ENCODE results near the gene SULT1C2. TPM values are rescaled to one million over a fixed set of nuclear protein-coding genes. Genes with fewer than 3 reads are reported as not detected.

Gene SULT1C2
- total and polyA plus RNA-seq, 10 of the 15 experiments (the other 5 are each of a cell fraction or from before 2014, with no cell fraction given) = 0.03 to 0.07 (median 0.04) TPM; not detected in 7

DNA sequence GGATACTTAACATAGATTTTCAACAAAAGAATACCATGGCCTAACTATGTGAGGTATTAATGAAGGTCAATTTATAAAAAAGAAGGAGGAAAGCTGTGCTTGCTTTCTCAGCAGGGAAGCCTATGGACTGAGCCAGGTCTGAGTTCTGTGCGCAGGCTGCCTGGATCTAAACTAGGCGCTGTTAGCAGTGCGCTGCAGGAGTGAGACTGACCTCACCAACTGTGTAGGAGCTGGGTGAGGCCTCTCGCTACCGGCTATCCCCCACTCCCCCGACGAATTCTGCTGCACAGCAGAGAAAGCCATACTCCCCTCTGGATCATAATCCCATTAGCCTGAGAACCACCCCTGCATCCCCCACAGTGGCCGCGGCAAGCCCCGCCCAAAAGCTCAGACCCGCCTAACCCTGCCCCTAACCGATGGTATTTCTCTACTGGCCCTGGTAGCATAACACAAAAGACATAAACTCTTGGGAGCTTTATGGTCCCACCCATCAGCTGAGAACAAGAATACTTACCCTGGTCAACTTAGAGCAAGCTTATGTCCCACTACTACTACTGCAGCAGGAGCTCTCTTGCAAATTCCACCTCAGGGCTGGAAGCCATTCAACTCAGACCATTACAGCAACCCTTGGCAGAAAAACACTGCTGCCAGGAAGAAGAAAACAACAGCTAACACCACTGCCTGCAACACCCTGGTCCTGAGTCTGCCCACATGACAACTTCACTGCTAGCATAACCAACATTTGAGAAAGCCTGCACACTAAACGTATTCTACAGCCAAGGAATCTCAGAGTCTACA, 28.0 kb downstream of the SULT1C2 start:
- TF ChIP-seq, protein P1, sequence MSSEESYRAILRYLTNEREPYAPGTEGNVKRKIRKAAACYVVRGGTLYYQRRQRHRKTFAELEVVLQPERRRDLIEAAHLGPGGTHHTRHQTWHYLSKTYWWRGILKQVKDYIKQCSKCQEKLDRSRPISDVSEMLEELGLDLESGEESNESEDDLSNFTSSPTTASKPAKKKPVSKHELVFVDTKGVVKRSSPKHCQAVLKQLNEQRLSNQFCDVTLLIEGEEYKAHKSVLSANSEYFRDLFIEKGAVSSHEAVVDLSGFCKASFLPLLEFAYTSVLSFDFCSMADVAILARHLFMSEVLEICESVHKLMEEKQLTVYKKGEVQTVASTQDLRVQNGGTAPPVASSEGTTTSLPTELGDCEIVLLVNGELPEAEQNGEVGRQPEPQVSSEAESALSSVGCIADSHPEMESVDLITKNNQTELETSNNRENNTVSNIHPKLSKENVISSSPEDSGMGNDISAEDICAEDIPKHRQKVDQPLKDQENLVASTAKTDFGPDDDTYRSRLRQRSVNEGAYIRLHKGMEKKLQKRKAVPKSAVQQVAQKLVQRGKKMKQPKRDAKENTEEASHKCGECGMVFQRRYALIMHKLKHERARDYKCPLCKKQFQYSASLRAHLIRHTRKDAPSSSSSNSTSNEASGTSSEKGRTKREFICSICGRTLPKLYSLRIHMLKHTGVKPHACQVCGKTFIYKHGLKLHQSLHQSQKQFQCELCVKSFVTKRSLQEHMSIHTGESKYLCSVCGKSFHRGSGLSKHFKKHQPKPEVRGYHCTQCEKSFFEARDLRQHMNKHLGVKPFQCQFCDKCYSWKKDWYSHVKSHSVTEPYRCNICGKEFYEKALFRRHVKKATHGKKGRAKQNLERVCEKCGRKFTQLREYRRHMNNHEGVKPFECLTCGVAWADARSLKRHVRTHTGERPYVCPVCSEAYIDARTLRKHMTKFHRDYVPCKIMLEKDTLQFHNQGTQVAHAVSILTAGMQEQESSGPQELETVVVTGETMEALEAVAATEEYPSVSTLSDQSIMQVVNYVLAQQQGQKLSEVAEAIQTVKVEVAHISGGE (CRISPR knock-in tag; IDR thresholded peaks at IDR 0.05) = no peak
- TF ChIP-seq, protein P2, sequence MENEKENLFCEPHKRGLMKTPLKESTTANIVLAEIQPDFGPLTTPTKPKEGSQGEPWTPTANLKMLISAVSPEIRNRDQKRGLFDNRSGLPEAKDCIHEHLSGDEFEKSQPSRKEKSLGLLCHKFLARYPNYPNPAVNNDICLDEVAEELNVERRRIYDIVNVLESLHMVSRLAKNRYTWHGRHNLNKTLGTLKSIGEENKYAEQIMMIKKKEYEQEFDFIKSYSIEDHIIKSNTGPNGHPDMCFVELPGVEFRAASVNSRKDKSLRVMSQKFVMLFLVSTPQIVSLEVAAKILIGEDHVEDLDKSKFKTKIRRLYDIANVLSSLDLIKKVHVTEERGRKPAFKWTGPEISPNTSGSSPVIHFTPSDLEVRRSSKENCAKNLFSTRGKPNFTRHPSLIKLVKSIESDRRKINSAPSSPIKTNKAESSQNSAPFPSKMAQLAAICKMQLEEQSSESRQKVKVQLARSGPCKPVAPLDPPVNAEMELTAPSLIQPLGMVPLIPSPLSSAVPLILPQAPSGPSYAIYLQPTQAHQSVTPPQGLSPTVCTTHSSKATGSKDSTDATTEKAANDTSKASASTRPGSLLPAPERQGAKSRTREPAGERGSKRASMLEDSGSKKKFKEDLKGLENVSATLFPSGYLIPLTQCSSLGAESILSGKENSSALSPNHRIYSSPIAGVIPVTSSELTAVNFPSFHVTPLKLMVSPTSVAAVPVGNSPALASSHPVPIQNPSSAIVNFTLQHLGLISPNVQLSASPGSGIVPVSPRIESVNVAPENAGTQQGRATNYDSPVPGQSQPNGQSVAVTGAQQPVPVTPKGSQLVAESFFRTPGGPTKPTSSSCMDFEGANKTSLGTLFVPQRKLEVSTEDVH (IDR thresholded peaks at IDR 0.05; ENCODE audit: low read depth, partially characterized antibody) = no peak
- no peak for TF ChIP-seq EZH2 (IDR thresholded peaks at IDR 0.05; ENCODE audit: borderline replicate concordance, control insufficient read depth, low read depth, low read length)
- no peak for TF ChIP-seq ZSCAN29 (IDR thresholded peaks at IDR 0.05)
- TF ChIP-seq MEF2B (IDR thresholded peaks at IDR 0.05; ENCODE audit: partially characterized antibody, poor library complexity, severe bottlenecking) = no peak
- no peak for TF ChIP-seq KLF5 (IDR thresholded peaks at IDR 0.05; ENCODE audit: partially characterized antibody)
- TF ChIP-seq, protein P3, sequence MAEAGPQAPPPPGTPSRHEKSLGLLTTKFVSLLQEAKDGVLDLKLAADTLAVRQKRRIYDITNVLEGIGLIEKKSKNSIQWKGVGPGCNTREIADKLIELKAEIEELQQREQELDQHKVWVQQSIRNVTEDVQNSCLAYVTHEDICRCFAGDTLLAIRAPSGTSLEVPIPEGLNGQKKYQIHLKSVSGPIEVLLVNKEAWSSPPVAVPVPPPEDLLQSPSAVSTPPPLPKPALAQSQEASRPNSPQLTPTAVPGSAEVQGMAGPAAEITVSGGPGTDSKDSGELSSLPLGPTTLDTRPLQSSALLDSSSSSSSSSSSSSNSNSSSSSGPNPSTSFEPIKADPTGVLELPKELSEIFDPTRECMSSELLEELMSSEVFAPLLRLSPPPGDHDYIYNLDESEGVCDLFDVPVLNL (IDR thresholded peaks at IDR 0.05; ENCODE audit: low read depth, low read length) = no peak
- TF ChIP-seq ETV6 (conservative IDR thresholded peaks at IDR 0.05 in 1 of 2, IDR thresholded peaks at IDR 0.05 in 1 of 2; ENCODE audit: borderline replicate concordance in 1 of 2, low read depth in 1 of 2) = no peak
- TF ChIP-seq SMAD1 (IDR thresholded peaks at IDR 0.05; ENCODE audit: low read depth, partially characterized antibody) = no peak
- no peaks in the 10 kb centered on the region for H3K4me1 ChIP-seq (ENCODE audit: control insufficient read depth, insufficient read depth, low read length)
- ChIA-PET CTCF (no interaction called here), RAD21 (ENCODE audit: unreplicated experiment) (no interaction called here), POLR2A (no interaction called here), SMC1A (ENCODE audit: uncharacterized antibody, unreplicated experiment) (no interaction called here)
- H3K4me3 ChIP-seq = no peak overlapping the region
- H3K79me2 ChIP-seq (ENCODE audit: control insufficient read depth, insufficient read depth, low read length) = no peaks in the 10 kb centered on the region
- H4K20me1 ChIP-seq (ENCODE audit: control insufficient read depth, insufficient read depth) = no peaks in the 10 kb centered on the region
- H3K36me3 ChIP-seq (ENCODE audit: control insufficient read depth in 2 of 2, insufficient read depth in 2 of 2, low read length in 1 of 2) = no peaks in the 10 kb centered on the region
- DNase-seq (ENCODE audit: low read depth, low spot score) (no peak), ATAC-seq (no peak), FAIRE-seq (no peak)
- intact Hi-C loops (cut with micrococcal nuclease; ENCODE audit: unreplicated experiment) = no loop called here
- in situ Hi-C loops (cut with MboI) = no loop called here
- H2AFZ ChIP-seq (ENCODE audit: control insufficient read depth, low read depth, low read length) = no peak overlapping the region
- no peak overlapping the region for H3K4me2 ChIP-seq (ENCODE audit: control insufficient read depth, insufficient read depth)
- no peaks in the 10 kb centered on the region for H3K27me3 ChIP-seq (replicated peaks in 1 of 2; ENCODE audit: control insufficient read depth in 2 of 2, insufficient read depth in 2 of 2, low read length in 1 of 2)
- no peak overlapping the region for H3K9ac ChIP-seq (ENCODE audit: control insufficient read depth, insufficient read depth, low read length)
- no peaks in the 10 kb centered on the region; the same call in 2 of the 3 replicates for H3K9me3 ChIP-seq (replicated peaks; ENCODE audit: control insufficient read depth, insufficient read depth, low read length)
- WGBS (ENCODE audit: insufficient coverage, insufficient replicate concordance, low lambda C conversion rate, missing lambda C conversion rate) = 62% methylated on average over 13 of the region's 13 CpGs
- BruUV-seq (replicated peaks) = no TSS peak
- H3K27ac ChIP-seq (ENCODE audit: control insufficient read depth, insufficient read depth) = no peak overlapping the region
